GM21737 (cell line): ENCODE data around the gene HNF1B.

Experiments used
- ATAC-seq: cut with Tn5 transposase; IDR thresholded peaks from one replicate; pipeline ENCODE4 v1.9.1; 2021; ENCODE audit warnings: mild to moderate bottlenecking, moderate library complexity; ENCODE audit not compliant: unreplicated experiment

The HNF1B gene

DNA sequence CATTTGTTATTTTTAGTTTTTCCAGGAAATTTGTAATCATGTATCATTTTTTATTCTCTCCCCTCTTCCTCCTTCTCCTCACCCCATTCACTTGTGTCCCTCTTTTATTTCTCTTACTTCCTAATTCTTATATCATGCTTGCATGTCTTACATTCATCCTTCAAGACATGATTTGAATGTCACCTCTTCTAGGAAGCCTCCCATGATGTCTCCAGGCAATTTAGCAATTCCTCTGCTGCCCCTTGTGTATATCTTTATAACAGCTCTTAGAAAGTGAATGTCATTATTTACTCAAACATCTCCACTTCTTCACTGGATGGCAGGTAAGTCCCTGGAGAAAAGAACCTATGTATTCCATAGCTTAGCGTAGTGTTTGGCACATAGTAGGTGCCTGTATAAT lies 7.8 kb downstream of the HNF1B start:
- no peak for ATAC-seq

DNA sequence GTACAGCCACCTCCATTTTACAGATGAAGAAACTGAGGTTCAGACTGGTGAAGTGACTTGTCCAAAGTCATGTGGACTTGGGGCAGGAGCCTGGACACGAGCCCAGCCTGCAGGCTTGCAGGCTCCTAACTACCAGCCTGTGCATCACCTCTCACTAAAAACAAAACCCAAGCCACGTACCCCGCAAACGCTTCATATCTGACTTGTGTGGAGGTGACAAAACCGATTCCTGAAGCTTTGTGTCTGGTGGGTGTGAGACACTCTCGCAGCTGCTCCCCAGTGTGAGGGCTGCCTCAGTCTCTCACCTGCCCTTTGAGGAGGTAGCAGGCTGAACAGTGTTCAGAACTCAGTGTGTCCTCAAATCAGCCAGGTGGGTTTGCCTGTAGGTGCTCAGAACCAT lies 8.4 kb downstream of the HNF1B start:
- no peak for ATAC-seq

DNA sequence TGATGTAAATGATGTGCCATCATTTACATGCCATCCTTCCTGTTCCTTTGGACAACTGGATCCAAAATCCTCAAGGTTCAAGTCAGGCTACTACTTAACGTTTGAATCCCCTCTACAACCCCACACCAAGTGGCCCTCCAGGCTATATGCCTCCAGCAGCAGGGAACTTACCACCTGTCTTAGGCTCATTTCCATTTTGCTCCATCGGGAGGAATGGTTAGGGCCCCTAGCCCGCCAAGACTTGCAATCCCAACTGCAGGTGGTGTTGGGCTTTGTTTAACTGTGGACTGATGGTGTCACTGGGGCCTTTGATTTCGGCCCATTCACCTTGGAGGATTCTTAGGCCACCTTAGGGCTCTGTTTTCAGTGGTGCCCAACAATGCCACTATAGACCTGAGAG lies 9.7 kb downstream of the HNF1B start:
- ATAC-seq: no peak

DNA sequence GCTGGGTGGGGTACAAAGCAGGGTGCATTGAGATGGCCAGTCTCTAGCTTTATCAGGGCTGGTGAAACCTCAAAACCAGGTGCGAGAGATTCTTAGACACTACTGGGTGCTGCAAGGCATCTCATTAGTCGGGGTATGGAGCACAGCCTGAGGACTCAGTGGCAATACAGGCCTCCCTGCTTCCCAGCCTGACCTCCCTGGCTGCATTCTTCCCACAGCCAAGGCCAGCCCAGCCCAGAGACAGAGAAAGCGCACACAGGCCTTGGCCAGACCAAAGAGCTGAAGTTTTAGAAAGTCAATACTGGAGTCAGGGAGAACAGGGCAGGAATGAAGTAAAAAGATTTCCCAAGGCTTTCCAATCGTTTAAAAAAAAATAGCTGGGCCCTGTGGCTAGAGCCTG lies 12.5 kb downstream of the HNF1B start:
- ATAC-seq: no peak

DNA sequence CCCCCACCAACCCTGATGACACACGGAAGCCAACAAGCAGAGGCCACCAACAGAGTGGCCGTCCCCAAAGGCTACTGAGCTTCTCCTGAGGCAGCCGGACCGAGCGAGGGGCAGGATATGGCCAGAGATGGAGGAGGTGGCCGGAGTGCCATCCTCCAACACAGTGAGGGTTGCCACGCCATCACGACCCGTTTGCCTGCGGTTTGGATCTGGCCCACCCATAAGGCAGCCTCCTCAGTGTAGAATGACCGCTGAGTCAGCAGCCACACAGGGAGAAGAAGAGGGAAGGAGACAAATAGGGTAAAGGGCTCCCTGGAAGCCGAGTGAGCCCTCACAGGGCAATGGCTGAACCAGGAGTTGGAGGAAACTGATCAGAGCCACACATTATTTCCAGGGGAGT lies 13.8 kb downstream of the HNF1B start:
- ATAC-seq: no peak

DNA sequence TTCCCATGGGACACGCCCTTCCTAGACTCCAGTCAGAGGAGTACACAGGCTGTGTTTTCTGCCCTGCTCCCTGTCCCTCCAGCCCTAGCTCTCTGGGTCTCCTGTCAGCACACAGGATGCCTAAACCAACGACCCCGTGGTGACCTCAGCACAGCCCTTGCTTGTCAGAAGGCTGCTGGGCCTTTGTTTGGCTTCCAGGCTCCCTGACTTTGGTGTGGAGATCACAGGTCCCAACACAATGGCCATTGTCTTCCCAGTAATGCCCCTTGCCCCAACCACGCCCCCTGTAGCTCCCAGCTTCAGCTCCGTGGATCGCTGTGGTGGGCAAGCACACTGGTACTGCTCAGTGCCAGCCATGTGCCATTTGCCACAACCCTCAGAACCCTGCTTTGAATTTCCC lies 15.0 kb downstream of the HNF1B start:
- no peak for ATAC-seq

DNA sequence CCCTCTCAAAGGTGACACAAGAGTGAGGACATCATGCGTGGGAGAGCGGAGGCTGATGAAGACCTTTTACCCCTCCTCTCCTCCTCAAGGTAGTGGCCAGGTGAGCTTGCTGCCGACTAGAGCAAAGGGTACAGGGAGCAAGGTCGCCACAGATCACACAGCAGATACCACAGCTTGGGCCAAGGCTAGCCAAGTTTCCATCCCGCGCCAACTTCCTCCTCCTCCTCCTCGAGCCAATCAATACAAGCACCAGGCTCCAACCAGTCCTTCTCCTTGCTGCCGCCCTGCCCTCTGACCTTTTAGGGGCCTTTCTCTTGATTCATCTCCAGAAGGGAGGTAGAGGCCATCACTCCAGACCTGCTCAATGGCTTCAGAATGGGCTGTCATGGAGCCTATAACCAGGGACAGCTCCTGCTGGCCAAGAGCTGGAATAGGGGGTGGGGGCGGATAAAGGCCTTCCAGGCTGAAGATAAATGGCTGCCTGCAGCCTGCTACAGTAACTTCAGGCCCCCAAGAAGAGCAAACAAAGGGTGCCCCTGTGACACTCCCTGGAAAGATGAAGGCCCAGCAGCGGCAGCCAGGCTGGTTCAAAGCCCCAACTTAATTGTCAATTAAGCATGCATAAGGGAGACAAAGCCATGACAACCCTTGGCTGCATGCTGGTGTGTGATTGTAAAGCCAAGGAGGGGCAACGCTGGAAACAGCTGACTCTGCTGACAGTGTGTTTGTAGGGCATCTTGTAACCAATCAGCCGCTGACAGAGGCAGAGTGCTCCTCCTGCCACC lies 17.8 kb downstream of the HNF1B start:
- ATAC-seq: no peak

DNA sequence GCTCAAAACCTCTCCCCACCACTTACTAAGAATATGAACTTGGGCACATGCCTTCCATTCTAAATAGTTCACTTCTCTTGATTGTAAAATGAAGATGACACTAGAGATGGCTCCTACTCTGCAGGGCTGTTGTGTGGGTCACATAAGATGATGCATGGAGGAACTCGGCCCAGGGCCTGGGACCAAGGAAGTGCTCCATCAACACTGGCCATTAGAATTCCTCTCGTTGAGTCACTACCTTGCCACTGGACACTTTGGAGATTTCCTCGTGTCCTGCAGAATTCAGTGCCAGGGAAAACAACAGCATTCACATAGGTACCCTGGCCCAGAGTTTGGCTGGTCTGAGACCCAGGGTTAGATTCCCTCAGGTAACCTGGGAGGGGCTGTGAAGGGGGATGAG lies 18.6 kb downstream of the HNF1B start:
- no peak for ATAC-seq

DNA sequence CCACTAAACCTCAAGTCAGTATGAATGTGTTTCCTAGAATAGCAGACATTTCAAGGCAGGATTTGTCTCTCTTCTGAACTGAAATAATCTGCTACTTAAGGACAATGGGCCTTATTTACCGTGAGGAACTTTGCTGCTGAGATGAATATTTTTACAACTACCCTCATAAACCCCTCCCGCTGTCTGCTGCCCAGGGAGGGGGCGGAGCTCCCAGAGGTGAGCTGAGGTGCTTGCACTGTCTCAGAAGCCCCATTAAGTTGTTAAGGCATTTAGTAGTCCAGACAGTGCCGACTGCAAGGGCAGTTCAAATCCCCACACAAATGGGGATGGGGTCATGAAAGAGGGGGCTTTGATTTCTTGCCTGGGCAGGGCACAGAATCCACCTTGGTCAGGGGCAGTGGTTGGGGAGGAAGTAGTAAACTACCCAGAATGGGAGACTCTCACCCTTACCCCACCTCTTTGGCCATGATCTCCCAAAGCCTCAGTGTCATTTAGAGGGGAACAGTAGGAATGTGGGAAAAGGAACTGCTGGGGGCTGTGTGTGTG lies 19.2 kb downstream of the HNF1B start:
- no peak for ATAC-seq

DNA sequence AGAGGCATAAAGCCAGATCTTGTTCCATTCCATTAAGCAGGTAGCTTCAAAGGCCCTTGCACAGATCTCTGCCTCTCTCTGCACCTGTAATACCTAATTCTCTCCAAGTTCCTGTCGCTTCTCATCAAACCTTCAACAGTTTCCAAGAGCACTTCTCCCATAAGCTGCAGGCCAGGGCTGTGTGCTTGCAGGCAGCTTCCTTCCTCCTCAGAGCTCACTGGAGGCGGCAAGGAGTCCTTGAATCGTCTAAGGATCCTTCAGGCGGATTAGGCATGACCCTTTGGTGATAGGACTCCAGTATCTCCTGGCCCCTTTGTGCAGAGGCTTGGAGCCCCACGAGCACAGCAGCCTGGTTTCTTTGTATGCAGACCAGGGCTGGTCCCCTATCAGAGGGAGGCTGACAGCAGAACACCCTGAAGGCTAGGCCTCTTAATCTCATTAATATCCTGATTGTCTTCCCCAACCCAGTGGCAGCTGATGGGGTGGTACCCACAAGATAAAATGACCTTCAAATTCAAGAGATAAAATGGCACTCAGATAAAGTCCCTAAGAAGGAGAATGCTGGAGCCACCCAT lies 19.8 kb downstream of the HNF1B start:
- ATAC-seq: no peak

DNA sequence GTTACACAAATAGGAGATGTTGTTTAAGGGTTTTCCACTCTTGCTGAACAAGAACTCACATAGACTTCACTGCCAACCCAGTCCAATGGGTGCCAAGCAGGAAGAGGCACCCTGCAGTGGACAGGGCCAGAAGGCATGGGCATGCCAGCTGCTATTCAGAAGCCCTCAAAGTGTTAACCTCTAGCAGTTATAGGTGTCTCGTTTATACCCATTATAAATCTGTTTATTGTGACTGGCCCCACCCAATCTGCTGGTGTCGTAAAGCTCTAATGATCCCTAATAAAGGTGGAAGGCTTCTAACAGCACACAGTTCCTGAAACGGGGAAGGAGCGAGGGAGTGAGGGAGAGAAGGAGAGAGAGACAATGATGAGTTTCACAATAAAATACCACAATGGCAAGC lies 23.9 kb downstream of the HNF1B start:
- no peak for ATAC-seq

DNA sequence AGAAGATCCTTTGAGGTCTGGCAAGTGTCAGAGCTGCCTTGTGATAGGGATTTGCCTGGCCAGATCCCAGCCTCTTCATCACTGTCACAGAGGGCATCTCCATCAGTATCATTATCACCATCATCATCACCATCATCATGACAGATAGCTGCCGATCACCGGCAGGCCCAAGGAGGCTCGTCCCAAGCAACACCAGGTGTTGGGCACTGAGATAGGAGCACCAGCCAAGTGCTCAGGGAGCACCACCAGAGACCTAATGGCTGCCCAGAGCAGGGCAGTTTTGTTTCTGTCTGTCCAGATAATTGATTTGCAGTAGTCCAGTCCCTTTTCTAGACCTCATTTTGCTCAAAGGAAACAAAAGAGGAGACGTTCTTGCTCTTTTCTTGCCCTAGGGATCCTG lies 25.0 kb downstream of the HNF1B start:
- no peak for ATAC-seq

DNA sequence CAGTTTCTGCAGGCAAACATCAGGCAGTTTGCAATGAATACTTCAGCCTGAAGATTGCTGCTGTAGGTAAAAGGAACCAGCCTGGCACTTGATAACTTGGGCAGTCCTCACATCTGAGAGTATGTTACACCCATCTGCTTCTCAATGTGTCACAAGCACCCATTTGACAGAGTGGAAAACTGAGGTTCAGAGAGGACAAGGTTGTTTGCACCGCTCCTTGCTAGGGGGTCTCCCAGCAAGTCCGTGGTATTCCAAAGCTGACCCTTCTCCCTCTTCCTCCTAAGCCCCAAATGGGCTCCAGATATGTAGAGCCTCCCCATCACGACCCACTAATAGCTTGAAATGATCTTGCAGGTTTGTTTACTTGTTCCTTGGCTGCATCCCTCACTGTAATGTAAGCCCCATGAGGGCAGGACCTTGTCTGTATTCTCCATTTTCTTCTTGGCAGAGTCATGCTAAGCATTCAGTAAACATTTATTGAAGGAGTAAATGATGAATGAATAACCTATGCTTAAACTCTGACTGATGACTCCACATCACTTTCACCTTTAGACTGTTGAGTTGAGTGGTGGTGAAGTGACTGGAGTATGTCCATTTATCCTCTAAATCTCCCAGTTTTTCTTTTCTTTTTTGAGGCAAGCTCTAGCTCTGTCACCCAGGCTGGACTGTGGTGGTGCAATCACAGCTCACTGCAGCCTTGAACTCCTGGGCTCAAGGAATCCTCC lies 26.4 kb downstream of the HNF1B start:
- ATAC-seq: no peak

DNA sequence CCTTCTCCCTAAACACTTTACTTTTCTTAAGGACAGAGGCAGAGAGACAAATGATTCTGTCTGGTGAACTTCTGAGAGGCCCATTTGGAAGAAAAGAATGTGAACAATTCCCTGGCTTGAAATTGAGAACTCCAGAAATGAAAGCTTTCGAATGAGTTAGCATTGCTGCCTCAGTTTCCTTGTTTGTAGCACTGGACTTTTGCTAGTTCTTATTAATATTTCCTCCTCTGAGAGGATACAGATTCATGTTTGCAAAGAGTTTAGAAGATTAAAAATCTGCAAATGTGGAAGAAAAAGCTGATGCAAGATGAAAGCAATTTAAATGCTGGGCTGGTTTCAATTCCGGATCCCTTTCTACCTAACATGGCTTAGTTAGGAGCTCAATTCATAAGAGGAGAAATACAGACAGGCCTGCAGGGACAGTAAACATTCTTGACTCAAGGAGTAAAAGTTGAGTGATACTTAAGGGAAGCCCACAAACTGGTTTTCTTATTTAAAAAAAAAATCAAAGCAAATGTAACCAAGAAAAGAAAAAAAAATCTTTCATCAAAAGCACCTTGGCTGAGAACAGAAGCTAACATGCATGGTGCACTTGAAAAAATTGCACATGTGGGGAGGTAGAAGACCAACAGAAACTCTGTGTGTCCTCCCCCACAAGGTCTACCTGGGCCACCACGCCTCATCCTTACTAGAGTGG lies 27.1 kb downstream of the HNF1B start:
- no peak for ATAC-seq

DNA sequence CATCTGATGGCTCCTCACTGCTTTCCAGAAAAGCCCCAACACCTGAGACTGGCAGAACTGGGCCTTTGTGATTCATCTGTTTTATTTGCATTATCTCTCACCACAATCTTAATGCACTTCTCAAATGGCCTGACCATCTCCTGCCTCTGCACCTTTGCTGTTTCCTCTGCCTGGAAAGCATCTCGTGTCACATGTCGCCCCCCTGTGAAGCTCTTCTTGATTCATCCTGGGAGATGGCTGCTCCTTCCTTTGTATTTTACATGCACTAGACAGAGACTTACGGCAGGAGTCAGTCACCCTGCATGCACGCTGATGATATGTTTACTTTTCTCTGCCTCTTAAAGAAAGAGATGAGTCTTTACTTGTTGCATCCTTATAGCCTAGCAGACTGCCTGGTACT lies 30.0 kb downstream of the HNF1B start:
- ATAC-seq: no peak

DNA sequence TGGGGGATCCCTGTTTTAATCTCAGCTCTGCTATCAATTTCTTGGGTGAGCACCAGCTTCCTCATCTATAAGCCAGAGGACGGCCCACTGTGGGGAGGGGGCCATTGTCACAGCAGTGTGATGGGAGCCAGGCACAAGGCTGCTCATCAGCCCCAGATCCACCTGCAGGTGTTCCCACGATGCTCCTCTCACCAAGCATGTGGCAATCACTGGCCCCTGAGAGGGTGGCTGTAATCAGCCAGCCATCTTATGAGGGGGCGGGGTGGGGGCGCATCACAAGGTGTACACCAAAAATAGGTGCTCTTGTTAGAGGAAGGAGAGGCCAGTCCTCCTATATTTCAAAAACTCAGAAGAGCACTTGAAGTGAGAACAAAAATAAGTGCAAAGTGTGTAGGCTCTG lies 31.2 kb downstream of the HNF1B start:
- ATAC-seq: no peak

DNA sequence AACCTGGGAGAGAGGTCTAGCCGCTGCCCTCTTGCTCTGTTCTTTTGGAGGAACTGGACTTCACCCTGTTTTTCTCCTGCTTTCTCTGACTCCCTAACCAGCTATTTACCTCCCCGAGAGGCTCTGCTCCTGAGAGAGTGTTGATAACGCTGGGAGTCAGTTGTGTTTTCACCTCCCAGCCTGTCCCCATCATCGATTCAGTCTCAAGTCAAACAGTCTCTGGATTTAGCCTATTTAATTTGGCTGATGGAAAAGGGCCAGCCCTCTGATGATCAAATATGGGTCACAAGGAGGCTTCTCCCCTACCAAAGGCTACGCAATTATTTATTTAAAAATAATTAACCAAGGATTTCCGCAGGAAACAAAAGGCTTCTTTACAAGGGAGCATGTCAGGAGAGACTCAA lies 31.8 kb downstream of the HNF1B start:
- ATAC-seq: no peak

DNA sequence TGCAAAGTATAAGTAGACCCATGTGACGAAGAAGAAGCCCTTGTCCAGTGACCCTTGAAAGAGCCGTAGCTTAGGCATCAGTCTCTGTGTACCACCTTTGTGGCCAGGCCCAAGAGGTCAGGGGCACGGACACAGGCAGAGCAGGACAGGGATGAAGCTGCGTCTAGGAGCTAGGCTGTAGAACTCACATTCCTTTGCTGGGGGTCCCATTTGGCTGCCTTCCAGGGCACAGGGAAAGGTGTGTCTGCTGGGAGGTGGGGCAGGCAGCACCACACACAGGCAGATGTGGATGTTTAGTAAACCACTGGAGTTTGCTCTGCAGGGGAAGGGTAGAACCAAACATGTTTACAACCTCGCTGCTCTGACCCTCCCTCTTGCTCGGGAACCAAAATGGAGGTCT lies 33.7 kb downstream of the HNF1B start:
- ATAC-seq: no peak

DNA sequence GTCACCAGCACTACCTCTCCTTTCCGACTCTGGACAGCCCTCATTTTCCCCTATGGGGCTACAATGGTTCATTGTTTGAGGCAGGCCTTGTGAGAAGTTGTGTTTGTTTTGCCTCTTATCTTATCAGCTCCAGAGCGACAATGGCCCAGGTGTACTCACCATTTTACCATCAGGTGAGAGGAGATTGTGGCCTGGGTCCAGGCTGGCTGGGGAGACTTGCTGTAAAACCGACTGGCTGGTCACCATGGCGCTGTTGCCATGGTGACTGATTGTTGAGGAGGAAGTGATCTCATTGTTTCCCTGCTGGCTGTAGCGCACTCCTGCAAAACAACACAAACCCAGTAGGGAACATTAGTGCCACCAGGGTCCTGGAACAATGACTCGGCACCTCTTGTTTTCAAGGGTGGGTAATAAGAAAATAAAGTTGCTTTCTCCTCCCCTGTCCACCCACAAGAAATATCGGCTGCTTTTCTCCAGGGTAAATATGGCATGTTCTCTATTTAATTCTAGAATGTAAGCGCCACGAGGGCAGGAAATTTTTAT lies 34.4 kb downstream of the HNF1B start:
- no peak for ATAC-seq

DNA sequence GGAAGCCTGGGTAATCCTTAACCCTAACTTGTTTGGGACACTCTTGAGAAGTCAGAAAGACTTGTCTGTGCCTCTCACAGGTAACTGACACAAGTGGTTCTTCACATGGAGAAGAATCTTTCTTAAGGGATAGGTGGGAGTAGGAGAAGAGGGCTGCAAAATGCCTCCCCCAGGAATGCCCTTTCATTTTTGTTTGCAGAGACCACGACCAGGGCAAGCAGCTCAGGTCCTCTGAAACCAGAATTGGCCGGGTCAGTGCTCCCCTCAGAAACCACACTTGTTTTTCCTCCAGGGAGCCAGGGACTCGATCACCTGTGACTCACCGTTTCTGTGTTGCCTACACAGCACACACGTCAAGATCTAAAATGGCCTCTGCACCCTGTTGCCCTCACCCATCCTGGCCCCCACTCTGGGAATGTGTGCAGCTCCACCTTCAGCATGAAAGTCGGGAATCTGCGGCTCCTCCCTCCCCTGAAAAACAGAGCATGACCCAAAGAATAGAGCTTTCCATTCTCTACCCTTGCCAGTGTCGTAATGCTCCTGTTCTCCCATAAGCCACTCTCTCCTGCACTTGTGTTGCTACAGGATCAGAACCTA lies 36.1 kb downstream of the HNF1B start:
- ATAC-seq: no peak
